IPS-NIHi7 (cell line): ENCODE results near the gene SULT1C2.
"Not testable (repeated sequence)": the region's sequence is repeated elsewhere in the genome, so short reads cannot be mapped to it uniquely, and the experiment has no call there.

Experiments
- DNase-seq: peaks from one replicate; pipeline ENCODE4 v3.0.0; 2012; ENCODE audit warnings: mixed read lengths; ENCODE audit errors: extremely low spot score

SULT1C2 gene

DNA sequence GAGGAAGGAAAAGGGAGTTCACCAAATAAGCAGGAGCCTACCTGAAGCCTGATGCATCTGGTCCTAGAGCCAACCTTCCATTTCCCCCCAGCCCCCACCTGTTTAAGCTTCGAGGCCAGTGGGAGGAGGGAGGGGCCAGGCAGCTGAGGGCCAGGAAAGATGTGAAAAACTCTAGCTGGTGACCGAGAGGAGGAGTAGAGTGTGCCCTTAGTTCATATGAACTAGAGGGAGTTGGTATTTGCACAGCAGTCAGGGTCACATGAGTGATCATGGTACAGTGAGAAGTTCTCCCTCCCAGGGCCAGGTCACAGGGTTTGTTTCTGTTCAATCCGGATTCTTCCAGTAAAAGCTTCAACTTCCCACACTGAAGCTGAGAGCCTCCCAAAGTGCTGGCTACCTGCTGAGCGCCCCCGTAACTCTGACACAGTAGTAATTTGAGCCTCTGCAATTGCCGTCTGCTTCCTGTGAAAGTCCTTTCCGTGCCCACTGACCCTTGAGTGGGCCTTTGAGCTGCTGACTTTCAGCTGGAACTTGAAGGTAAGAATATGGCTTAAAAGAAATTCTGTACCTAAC, at the start of gene SULT1C2:
SULT1C2 (plus strand) TSS at position 362 of the 573 bp plus-strand sequence. CDS start 4,773 bp downstream, outside the sequence.
- DNase-seq = peak; percentile 68

DNA sequence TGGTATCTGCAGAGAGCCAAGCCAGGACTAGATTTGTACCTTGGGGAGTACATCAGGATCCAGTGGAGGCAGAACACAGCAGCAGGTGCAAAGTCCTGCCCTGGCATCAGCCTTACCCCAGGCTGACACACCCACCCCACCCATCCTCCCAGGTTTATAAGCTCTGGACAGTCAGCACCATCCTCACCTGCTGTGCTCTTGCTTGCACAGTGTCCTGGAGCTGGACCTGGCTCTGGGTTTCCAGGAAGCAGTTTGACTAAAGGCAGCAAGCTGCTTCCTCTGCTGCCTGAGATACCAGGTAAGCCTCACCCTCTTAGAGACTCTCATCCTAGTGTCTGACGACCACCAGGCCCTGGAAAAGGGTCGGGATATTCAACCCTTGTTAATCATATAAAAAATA, 48.9 kb upstream of the SULT1C2 start, which contains the start of gene SULT1C3:
SULT1C3 (plus strand) TSS at position 183 of the 400 bp plus-strand sequence. CDS start 7,227 bp downstream, outside the sequence.
- no peak for DNase-seq

DNA sequence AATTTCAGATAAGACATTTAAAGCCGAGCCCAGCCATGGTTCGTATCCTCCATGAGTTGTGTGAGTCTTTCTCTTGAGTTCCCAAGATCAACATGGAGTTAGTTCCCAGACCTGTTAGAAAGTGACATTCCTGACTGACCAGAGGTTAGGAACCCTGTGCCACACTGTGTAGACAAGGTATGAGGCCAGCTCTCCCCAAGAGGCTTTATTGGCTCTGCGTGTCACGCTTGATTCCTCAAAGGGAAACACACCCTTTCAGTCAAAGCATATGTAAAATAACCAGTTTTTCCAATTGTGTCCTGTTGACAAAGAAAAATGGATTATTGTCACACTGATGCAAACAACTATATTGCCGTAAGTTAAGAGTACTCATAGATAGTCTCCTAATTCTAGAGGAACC, 47.7 kb upstream of the SULT1C2 start:
- no peak for DNase-seq

DNA sequence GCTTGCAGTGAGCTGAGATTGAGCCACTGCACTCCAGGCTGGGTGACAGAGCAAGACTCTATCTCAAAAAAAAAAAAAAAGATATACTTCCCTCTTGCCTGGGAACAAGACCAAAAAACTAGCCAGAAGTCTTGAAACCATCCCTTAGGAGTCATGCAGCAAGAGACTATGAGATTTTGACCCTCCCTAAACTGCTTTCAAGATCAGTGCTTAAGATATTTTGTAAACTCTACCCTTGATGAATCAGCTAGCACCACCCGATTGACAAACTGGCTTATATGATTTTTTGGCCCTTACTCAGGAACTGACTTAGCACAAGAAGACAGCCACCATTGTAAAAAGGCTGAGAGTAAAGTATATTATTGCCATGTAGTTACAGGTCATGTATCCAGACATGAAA, 45.1 kb upstream of the SULT1C2 start:
- no peak for DNase-seq

DNA sequence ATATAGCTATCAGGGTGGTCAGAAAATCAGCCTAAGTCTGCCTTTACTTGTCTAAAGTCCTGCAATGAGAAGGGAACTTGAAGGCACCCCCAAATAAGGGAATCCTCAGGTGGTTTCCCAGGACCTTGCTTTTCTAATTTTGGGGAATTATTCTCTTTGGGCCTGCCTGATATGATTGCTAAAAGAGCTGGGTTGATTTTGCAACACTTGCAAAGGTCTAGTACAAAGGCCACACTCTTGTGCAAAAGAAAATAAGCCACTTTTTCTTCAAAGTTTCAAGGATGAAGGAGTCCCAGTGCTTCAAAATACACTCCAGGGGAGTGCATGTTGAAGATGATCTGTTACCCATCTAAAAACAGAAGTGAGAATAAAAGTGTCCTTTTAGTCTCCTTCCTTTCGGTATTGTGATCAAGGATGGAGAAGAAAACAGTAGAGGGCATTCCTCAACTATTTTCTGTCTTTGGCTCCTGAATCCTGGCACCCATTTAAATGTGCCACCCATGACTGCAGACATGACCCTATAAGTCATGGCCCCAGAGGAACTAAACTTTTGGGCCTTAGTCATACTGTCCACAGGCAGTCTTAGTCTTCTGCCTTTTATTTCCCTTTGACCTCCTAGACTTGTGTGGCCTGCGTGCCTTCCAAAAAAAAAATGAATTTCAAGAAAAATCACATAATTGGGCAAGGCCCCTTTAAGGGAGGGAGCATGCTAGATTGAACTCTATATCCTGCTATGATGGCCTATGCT, 43.9 kb upstream of the SULT1C2 start:
- DNase-seq = no peak

DNA sequence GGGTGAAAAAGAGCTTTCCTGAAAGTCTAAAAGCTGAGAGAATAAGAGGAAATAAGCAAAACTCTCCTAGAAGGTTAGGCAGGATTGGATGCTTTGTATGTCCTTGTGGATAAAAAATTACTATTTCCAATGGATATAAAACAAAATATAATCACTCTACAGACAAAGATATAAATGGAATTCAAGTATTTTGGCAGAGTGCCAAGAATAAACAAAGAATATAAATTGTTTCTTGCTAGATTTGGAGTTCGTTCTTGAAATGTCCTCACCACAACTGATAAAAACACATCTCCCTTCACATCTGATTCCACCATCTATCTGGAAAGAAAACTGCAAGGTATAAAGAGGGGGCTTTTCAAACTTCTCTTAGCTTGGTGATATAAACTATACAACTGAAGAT, 35.6 kb upstream of the SULT1C2 start:
- no peak for DNase-seq

DNA sequence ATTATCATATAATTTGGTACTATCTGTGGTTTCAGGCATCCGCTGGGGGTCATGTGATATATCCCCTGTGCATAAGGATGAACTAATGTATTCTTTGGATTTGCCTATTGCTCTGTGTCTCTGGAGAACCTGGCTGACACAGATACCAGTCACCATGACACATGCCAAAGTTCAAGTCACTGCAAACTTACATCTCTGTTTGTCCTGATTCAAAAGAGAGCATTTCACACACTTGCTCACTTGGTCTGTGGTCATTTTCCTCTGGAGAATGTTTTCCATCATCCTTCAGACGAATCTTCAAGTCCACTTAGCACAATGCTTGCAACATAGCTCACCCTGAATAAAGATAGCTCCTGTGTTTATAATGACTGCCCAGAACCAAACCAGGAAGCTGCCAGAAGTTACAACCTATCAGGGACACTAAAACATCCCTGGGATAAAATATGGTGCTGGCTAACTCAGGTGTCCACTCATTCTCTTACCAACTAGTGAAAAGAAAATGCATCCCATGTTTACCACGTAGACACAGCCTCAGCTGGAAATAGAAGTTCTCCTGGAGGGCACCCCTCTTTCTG, 30.9 kb upstream of the SULT1C2 start:
- DNase-seq = no peak

DNA sequence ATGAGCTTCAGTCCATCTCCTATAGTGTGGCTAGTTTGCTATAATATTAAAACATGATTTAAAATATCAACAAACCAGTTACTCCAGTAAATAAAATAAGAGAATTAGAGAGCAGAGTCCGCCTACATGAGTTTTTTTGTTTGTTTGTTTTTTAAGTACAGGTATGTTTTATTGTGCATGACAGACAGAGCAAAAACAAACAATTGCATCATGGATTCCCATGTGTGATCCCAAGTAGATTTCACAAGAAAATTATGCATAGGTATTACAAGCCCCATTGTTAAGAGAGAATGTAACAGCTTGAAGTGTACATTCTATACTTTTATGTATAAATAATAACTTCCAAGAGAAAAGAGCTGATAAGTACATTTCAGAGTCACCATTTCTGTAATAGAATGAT, 27.9 kb upstream of the SULT1C2 start:
- DNase-seq = no peak

DNA sequence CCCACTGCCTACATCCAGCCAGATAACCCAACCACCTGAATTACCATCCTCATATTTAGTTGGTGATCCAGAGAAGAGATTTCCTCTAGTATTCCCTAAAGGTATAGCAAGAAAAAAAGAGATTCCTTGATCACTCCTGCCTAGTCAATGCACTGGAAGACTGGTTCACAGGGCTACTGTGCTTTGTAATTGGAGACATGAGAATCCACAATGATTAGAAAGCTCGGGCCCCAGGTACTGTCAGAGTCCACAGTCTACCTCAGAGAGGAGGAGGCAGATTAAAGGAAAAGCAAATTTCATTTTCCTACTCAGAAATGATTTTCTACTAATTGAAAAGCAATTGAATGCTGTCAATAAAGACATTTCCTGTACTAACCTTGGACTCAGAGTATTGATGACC, 26.7 kb upstream of the SULT1C2 start:
- no peak for DNase-seq

DNA sequence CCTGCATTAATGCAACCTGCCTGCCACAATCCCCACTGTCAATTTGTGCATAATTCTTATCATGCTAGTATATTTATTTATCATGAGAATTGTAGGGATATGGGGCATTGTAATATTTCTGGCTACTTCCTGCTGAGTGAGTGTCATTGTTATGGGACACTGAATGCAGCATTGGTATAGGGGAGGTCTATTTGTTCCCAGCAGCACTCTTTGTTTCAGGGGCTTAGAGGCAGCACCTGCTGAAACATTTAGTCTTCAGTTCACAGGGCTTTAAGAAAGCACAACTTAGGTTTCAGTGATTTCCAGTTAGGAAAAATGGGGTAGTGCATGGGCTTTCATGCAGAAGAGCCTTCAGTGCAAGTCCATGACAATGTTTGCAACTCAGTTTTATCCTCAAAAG, 25.3 kb upstream of the SULT1C2 start:
- DNase-seq = no peak

DNA sequence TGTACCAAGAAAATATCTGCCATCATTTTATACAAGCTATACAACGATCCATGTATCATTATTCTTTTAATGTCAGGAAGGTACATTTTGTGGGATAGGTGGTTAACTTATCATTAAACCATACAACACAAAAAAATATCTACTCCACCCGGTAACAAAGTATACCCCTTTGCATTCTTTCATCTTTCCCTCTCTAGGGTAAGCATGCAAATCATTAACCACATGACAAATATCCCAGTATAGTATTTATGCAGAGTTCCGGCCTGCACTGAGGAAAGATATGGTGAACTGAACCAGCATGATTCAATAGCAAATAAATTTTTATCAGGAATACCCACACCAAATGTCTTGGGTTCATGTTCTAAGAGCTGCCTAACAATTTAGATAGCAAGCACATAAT, 22.5 kb upstream of the SULT1C2 start:
- DNase-seq = no peak

DNA sequence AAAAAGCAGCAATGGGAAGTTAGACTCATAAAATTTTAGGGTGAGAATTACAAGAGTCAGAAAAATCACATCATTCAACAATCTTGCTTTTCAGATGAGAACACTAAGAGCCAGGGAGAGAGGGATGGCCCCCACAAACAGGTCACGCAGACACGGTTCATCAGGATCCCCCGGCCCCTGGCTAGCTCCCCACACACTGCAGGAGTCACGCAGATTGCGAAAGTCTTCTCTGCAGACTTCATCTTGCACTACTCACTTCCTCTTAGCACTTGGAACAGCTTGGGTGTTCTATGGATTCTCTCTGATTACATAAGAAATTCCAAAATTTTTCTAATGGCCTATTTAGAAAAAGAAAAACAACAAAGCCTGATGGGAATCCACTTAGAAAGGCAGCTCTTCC, 21.6 kb upstream of the SULT1C2 start:
- DNase-seq = no peak

DNA sequence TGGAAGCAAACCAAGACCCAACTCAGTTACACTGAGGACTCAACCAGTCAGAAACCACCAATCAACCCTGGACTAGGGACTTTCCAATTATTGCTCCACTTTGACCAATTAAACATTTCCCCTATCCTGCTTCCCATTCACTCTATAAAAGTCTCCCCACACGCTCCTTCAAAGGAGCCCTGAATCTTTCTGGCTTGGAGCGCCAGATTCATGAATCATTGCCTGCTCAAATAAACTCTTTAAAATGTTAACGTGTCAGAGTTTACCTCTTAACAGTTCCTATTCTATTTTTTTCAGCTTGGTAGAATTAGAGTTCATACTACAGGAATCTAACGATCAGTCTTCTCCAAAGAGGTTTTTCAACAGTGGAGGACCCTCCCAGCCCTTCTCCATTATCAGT, 20.7 kb upstream of the SULT1C2 start:
- no peak for DNase-seq

DNA sequence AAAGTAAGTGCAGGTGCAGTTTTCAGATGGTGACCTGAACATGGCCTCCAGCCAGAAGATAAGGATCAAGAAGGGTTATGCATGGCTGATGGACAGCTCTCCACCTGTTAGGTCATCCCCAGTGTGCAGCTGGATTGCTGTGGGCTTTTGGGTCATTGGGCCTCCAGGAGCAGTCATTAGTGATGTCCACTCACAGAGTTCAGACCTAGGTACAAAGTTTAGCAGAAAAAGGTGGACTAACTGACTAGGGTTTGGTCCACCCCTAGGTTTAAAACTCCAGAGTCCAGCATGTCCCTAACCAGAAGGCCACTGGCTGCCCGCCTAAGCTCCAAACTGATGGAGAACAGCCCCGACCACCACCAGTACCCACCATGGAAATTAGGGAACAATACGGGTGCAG, 18.3 kb upstream of the SULT1C2 start:
- no peak for DNase-seq

DNA sequence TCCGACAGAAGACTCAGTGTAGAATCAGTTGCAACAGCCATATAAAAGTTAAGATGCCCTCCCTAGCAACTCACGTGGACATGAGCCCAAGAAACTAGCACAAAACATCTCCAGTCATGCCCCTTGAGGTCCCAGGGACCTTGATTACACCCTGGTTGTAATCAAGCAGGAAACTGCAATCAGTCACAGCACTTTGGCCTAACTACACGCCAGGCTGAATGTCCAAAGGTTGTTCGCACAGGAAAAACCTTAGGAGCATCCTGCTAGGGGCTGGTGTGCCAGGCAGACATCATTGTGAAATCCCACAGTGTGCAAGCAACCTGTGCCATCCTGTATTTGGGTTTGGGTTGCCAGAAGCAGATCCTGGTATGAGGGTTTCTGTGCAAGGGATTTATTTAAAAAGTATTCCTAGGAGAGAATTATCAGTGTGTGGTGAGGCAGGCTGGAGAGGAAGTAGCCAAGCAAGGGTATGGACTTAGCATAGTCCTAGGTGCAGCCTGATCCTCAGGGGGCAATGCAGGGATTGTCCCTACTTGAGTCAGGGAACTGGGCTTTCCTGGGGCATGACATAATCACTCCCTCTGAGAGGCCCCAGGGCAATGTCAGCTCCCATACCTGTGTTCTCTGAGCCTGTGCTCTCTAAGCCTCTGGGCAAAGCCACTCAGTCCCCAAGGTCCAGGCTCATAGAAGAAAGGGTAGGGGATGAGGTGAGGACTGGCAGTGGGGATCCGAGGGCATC, 17.8 kb upstream of the SULT1C2 start:
- DNase-seq = no peak

DNA sequence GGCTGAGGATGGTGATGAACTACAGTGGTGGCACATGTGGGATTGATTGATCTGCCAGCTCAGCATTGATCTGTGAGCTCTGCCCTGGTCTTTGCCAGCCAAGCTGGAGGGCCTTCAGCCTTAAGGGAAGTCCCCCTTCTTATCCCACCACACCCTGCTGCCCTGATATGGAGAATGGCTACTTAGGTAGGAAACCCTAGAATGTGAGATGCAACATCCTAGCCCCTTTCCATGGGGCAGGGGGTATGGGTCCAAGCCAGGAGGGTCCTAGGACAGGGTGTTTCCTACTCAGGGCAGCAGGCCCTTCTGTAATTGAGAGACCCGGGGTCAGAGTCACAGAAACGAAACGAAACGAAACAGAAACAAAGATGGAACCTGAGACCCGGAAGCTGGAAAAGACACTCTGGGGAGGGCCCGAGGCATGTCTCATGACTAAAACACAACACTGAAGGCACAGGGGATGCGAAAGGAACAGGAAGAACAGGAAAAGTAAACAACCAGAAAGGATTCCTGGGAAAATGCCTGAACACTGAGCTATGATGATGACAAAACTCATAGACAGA, 16.9 kb upstream of the SULT1C2 start:
- no peak for DNase-seq

DNA sequence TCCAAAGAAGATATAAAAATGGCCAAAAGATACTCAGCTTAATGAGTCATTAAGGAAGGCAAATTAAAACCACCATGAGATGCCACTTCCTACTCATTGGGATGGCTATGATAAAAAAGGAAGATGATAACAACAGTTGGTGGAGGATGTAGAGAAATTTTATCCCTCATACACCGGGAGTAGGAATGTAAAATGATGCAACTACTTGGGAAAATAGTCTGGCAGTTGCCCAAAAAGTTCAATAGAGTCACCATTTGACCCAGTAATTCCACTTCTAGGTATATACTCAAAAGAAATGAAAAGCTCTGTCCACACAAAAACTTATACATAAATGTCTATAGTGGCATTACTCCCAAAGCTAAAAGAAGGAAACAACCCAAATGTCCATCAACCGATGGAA, 10.1 kb upstream of the SULT1C2 start:
- DNase-seq = no peak

DNA sequence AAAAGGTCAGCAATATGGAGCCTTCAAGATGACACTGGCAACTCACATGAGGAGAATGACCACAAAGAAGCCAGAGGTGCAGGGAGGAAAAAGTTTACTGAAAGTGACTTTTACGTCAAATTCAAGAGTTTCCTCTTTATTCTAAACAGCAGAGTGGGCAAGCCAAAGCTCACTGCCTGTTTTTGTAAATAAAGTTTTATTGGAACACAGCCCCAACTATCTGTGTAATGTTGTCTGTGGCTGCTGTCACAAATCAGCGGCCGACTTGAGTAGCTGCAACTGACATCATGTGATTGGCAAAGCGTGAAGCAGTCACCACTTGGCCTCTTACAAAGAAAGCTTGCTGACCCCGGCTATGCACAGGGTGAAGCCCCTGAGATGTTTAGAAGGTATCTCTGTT, 9.2 kb upstream of the SULT1C2 start:
- DNase-seq = no peak

DNA sequence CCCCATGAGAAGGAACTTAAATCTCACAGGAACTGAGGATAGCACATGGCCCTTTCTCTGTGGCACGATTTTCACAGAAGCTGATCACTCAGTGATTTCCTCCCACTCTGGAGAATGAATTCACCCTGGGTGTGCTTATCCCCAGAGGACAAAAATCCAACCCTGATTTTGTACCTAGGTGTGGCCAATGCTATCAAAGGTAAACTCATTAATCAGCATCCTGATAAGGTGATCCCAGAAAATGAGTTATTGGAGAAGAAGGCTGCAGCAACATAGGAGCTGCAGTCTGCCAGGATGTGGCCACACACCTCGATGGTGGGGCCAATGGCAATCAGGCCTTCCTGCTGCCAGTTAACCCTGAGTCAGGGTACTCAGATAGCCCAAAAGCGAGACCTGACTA, 8.2 kb upstream of the SULT1C2 start:
- DNase-seq = no peak

DNA sequence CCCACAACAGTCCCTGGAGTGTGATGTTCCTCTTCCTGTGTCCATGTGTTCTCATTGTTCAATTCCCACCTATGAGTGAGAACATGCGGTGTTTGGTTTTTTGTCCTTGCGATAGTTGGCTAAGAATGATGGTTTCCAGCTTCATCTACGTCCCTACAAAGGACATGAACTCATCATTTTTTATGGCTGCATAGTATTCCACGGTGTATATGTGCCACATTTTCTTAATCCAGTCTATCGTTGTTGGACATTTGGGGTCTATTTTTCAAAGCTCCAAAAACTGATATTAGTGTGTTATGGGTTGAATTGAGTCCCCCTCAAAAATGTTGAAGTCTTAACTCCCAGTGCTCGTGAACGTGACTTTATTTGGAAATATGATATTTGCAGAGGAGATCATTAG, 4.1 kb upstream of the SULT1C2 start:
- DNase-seq = not testable (repeated sequence)

DNA sequence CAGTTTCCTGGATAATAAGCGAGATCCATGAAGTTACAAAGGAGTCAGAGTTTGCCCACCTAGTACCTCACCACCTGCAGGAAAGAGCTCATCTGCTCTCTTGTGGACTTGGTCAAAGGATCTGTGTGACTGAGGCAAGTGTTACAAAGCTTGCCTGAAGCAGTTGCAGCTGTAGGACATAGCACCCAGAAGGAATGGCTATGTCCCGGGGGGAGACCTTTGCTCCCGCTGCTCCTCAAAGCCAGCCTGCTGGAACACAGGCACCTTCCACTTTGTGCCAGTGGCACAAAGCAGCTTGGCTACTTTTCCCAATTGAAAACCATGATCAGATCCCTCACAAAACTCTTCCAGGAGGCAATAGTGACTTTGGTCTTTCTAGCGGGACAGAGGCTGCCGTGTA, 3.1 kb upstream of the SULT1C2 start:
- DNase-seq = no peak

DNA sequence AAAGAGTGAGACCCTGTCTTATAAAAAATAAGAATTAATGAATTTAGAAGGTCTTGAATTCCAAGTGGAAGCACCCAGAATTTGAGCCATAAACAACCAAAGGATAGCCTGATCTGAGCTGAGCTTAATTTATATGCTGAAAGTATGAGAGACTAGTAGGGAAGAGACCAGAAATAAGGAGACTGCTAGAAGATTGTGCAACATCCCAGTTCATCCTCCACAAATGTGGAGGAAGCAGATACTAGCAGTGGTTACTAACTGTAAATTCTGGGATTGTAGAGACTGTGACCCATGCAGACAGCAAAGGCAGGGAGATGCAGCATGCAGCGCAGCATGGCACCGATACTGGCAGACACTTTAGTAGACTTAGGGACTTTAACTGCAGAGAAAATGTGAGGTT, 1.5 kb upstream of the SULT1C2 start:
- DNase-seq = no peak
